ENCODE measurements around the gene YIPF7.

YIPF7 gene

DNA sequence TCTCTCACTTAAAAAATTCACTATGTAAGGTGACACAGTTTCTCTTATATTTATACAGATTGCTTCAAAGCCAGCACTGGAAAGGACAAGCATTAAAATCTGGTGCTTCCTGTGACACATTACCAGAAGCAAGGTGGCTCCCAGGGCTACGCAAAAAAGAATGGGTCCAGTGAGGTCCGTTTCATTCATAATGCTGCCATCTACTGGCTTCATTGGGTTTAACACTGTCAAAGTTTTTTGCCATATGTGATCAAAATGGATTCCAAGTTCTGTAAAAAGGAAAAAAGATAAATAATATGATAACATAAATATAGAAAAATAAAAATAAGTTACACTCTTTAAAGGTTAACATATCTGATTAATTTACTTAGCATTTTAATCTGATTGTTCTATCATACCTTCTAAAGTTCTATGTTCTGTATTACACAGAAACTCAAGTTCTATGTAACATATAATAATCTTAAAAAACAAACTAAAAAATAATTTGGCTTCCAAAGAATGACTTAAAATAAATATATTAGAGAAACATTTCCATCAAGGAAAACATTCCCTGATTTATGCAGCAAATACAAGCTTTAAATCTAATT, 22.1 kb downstream of the YIPF7 start:
- intact Hi-C loops (cut with DNase I), result loop anchor here (2.0 to 10.0 kb wide), 2 partner anchors 175 to 1635 kb away; no protein-coding TSS in a partner anchor
- DNase-seq, result peak in 4 of 10 donors; percentile 11 to 55 (median 16)

DNA sequence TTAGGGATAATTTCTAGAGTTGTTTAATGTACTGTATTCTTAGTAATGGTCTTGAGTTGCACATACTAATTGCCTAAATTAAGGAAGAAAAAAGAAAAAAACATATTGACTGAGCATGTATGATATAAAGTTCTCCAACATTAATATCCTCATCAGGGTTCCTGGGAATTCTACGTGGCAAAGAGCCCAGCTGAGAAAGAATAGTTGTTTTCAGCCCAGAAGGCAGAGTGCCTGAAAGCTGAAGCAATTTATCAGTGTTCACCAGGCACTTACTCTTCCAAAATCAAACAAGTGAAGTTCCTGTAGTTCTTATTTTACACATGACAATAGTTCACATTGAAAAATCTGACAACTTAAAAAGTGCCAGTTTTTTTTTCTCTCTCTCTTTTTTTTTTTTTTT, 27.7 kb downstream of the YIPF7 start:
- intact Hi-C loops (cut with DNase I), result loop anchor here (10.0 kb wide), 1 partner anchor 169 kb away; no protein-coding TSS in a partner anchor
- DNase-seq, result no peak

DNA sequence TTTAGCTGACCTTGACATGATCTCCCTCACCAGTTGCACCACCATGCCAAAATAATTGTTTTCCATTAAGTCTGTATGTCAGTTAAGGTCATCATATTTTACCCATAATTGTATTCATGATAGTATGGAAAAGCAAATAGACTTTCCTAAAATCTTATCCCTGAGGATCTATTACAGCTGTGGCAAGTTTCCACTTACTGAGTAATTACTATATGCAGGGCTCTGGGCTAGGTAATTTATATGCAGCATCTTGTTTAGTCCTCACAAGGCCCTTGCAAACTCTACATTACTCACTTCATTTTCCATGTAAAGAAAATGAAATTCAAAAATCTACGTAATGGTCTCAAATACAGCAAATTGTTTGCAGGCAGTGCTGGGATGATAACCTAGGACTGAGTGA, 34.8 kb downstream of the YIPF7 start:
- intact Hi-C loops (cut with DNase I), result no loop called here
- DNase-seq, result no peak

DNA sequence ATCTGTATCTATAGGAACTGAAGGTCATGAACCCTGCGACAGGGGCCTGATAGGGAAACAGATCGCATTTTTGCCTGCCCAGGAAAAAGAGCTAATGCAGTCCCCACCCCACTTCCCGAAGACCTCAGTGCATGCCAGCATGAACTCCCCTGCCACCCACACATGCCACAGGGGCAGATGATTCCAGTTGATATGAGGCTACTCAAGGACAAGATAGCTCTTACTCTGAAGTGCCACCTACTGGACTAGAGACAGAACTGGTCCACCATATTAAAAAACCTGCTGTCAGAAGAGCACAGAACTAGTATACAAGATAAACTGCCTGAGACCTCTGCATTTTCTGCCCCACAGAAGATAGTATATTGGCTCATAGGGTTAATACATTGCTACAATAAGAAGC, 68.0 kb downstream of the YIPF7 start:
- no peak for DNase-seq
- intact Hi-C loops (cut with DNase I), result no loop called here

DNA sequence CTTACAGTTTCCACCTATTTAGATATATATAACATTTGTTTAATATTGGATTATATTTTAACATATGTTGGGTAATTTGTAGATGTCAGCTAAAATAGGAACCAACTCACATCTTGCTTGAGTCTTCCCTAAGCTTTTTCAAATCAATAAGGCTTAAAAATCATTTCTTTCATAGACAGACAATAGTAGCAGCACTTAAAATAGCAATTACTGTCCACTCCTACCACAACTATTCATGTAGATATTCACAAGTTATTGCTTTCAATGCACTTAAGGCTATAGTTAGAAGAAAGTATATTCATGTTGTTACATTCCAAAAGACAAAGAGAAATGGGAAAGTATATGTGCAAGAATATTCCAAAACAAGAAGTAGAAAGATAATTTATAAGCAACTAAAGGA, 71.2 kb downstream of the YIPF7 start:
- no peak for DNase-seq
- intact Hi-C loops (cut with DNase I), result no loop called here

DNA sequence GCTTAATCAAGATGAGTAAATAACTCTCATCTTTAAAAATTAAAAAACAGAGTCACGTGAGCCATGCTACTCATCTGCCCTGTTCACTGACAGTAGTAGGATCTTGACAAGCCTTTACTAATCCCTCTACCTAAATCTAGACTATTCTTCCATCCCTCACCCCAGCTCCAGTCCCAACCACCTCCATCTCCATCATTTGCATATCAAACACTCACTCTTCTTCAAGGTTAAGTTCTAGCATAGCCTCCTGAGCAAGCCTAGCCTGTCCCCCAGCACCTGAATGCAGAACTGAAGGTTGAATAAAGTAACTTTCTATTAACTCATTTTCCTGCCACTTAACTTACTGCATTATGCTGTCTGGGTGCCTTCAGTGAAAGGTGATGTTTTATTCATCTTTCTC, 72.5 kb downstream of the YIPF7 start:
- intact Hi-C loops (cut with DNase I), result no loop called here
- no peak for DNase-seq
